UCSD-AML1 (cell line): ENCODE results near the gene GAGE12H.
"Not testable (repeated sequence)": the region's sequence is repeated elsewhere in the genome, so short reads cannot be mapped to it uniquely, and the experiment has no call there.

Experiments
- DNase-seq: peaks from one replicate; lab custom pipeline; 2025; ENCODE audit not compliant: unreplicated experiment; lab: John Stamatoyannopoulos, UW

GAGE12H gene, protein sequence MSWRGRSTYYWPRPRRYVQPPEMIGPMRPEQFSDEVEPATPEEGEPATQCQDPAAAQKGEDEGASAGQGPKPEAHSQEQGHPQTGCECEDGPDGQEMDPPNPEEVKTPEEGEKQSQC

DNA sequence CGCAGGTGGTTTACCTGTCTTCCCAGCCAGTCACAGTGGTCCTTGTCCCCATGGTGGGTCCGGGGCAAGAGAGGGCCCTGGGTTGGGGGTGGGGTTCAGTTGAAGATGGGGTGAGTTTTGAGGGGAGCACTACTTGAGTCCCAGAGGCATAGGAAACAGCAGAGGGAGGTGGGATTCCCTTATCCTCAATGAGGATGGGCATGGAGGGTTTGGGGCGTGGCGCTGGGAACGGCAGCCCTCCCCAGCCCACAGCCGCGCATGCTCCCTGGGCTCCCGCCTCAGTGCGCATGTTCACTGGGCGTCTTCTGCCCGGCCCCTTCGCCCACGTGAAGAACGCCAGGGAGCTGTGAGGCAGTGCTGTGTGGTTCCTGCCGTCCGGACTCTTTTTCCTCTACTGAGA lies at the start of gene GAGE12H:
TSS of gene GAGE12H (plus strand) at position 301 of the 400 bp plus-strand sequence. CDS start 1,155 bp downstream, outside the sequence.
- DNase-seq = not testable (repeated sequence)

DNA sequence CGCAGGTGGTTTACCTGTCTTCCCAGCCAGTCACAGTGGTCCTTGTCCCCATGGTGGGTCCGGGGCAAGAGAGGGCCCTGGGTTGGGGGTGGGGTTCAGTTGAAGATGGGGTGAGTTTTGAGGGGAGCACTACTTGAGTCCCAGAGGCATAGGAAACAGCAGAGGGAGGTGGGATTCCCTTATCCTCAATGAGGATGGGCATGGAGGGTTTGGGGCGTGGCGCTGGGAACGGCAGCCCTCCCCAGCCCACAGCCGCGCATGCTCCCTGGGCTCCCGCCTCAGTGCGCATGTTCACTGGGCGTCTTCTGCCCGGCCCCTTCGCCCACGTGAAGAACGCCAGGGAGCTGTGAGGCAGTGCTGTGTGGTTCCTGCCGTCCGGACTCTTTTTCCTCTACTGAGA lies 47.9 kb upstream of the GAGE12H start, which contains the start of gene GAGE12C:
TSS of gene GAGE12C (plus strand) at position 301 of the 400 bp plus-strand sequence. CDS start 1,155 bp downstream, outside the sequence.
- DNase-seq = not testable (repeated sequence)

DNA sequence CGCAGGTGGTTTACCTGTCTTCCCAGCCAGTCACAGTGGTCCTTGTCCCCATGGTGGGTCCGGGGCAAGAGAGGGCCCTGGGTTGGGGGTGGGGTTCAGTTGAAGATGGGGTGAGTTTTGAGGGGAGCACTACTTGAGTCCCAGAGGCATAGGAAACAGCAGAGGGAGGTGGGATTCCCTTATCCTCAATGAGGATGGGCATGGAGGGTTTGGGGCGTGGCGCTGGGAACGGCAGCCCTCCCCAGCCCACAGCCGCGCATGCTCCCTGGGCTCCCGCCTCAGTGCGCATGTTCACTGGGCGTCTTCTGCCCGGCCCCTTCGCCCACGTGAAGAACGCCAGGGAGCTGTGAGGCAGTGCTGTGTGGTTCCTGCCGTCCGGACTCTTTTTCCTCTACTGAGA lies 38.3 kb upstream of the GAGE12H start, which contains the start of gene GAGE12D:
TSS of gene GAGE12D (plus strand) at position 301 of the 400 bp plus-strand sequence. CDS start 1,155 bp downstream, outside the sequence.
- DNase-seq = not testable (repeated sequence)

DNA sequence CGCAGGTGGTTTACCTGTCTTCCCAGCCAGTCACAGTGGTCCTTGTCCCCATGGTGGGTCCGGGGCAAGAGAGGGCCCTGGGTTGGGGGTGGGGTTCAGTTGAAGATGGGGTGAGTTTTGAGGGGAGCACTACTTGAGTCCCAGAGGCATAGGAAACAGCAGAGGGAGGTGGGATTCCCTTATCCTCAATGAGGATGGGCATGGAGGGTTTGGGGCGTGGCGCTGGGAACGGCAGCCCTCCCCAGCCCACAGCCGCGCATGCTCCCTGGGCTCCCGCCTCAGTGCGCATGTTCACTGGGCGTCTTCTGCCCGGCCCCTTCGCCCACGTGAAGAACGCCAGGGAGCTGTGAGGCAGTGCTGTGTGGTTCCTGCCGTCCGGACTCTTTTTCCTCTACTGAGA lies 28.8 kb upstream of the GAGE12H start, which contains the start of gene GAGE12E:
TSS of gene GAGE12E (plus strand) at position 301 of the 400 bp plus-strand sequence. CDS start 1,155 bp downstream, outside the sequence.
- not testable (repeated sequence) for DNase-seq

DNA sequence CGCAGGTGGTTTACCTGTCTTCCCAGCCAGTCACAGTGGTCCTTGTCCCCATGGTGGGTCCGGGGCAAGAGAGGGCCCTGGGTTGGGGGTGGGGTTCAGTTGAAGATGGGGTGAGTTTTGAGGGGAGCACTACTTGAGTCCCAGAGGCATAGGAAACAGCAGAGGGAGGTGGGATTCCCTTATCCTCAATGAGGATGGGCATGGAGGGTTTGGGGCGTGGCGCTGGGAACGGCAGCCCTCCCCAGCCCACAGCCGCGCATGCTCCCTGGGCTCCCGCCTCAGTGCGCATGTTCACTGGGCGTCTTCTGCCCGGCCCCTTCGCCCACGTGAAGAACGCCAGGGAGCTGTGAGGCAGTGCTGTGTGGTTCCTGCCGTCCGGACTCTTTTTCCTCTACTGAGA lies 19.2 kb upstream of the GAGE12H start, which contains the start of gene GAGE12F:
TSS of gene GAGE12F (plus strand) at position 301 of the 400 bp plus-strand sequence. CDS start 1,155 bp downstream, outside the sequence.
- not testable (repeated sequence) for DNase-seq

DNA sequence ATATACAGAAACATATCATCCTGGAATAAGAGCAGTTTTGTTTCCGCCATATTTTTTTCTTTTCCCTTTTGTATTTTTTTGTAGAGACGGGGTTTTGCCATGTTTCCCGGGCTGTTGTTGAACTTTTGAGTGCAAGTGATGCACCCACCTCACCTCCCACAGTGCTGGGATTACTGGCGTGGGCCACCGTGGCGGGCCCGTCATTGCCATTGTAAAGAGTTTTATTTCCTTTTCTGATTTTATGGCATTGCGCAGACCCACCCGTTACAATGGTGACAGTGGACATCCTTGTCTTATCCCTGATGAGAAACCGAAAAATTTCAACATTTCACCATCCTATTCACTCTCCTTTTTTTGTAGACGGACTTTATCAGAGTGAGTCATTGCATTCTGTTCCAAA lies 11.0 kb upstream of the GAGE12H start:
- DNase-seq = not testable (repeated sequence)

DNA sequence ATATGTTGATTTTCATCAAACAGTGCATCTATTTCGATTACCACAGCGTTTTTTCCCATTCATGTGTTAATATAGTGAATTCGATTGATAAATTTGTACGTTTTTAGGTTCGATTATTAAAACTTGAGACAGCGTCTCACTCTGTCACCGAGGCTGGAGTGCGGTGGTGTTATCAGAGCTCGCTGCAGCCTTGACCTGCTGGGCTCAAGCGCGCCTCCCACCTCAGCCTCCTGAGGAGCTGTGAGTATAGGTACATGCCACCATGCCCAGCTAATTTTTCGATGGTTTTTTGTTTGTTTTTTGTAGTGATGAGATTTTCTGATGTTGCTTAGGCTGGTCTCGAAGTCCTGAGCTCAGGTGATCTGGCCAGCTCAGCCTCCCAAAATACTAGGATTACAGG lies 10.6 kb upstream of the GAGE12H start:
- DNase-seq = not testable (repeated sequence)

DNA sequence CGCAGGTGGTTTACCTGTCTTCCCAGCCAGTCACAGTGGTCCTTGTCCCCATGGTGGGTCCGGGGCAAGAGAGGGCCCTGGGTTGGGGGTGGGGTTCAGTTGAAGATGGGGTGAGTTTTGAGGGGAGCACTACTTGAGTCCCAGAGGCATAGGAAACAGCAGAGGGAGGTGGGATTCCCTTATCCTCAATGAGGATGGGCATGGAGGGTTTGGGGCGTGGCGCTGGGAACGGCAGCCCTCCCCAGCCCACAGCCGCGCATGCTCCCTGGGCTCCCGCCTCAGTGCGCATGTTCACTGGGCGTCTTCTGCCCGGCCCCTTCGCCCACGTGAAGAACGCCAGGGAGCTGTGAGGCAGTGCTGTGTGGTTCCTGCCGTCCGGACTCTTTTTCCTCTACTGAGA lies 9.6 kb upstream of the GAGE12H start, which contains the start of gene GAGE12G:
TSS of gene GAGE12G (plus strand) at position 301 of the 400 bp plus-strand sequence. CDS start 1,155 bp downstream, outside the sequence.
- not testable (repeated sequence) for DNase-seq

DNA sequence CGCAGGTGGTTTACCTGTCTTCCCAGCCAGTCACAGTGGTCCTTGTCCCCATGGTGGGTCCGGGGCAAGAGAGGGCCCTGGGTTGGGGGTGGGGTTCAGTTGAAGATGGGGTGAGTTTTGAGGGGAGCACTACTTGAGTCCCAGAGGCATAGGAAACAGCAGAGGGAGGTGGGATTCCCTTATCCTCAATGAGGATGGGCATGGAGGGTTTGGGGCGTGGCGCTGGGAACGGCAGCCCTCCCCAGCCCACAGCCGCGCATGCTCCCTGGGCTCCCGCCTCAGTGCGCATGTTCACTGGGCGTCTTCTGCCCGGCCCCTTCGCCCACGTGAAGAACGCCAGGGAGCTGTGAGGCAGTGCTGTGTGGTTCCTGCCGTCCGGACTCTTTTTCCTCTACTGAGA lies 9.4 kb downstream of the GAGE12H start, which contains the start of gene GAGE2A:
TSS of gene GAGE2A (plus strand) at position 301 of the 400 bp plus-strand sequence. CDS start 1,155 bp downstream, outside the sequence.
- not testable (repeated sequence) for DNase-seq

DNA sequence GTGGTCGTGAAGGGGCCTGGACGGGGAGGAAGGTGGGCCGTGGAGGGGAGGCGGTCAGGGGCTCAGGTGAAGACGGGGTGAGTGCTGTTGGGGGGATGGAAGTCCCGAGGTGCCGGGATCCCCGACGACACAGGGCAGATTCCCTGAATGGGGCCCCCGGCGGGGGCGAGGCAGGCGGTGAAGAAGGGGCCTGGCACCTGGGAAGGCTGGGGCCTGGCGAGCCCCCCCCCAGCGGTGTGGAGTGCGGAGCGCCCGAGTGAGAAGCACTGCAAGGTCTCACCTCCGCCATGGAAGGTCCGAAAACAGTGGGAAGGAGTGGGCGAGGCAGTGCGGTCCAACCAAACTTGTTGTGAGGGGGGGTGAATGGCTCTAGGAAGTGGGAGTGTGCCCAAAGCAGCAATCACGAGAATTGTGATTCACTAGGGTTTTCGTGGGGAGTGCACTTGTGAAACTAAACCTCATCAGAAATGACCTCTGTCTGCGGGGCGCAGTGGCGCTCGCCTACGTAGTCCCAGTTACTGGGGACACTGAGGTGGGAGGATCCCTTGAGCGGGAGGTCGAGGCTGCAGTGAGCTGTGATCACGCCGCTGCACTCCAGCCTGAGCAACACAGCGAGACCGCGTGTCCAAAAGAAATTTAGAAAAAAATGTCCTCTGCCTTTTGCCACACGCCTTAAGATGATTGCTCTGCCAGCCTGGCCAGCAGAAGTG lies 10.2 kb downstream of the GAGE12H start:
- not testable (repeated sequence) for DNase-seq

DNA sequence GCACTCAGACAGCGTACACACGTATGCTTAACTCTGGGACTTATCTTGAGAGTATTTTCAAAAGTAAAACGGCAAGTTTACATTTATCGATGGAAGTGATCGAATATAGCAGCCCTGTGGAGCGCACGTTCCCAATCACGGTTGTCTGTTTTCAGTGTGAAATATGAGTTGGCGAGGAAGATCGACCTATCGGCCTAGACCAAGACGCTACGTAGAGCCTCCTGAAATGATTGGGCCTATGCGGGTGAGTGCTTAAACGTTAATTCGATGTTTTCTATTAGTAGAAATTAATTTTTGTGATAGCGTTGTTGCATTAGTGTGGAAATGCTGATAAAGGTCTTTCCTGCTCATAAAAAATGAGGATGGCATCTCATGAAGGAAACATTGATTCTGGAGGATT lies 10.7 kb downstream of the GAGE12H start:
- DNase-seq = not testable (repeated sequence)

DNA sequence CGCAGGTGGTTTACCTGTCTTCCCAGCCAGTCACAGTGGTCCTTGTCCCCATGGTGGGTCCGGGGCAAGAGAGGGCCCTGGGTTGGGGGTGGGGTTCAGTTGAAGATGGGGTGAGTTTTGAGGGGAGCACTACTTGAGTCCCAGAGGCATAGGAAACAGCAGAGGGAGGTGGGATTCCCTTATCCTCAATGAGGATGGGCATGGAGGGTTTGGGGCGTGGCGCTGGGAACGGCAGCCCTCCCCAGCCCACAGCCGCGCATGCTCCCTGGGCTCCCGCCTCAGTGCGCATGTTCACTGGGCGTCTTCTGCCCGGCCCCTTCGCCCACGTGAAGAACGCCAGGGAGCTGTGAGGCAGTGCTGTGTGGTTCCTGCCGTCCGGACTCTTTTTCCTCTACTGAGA lies 19.0 kb downstream of the GAGE12H start, which contains the start of gene GAGE1:
TSS of gene GAGE1 (plus strand) at position 301 of the 400 bp plus-strand sequence. CDS start 1,155 bp downstream, outside the sequence.
- not testable (repeated sequence) for DNase-seq

DNA sequence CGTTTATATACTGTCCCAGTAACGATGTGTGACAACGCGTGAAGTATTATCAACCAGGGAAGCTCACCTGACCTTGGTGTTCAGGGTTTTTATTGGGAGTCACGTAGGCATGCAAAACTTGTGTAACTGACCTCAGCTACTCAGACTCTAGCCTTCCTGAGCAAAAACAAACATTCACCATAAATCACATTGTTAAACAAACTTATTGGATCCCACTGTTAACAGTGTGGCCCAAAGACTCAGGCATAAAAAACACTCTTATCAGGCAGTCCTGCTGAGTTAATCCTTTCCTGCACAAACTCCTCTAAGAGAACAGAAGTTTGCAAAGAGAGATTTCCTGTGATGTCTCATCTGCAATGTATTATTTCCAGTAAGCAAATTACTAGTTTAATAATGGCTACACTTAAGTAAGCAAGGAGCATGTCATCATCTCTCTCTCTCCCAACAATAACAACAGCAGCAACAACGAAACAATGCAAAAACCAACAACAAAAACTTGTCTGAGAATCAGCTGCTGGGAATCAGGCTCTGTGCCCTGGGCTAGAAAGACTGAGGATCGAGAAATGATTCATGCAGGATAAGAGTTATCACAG lies 31.1 kb downstream of the GAGE12H start:
- DNase-seq = no peak

DNA sequence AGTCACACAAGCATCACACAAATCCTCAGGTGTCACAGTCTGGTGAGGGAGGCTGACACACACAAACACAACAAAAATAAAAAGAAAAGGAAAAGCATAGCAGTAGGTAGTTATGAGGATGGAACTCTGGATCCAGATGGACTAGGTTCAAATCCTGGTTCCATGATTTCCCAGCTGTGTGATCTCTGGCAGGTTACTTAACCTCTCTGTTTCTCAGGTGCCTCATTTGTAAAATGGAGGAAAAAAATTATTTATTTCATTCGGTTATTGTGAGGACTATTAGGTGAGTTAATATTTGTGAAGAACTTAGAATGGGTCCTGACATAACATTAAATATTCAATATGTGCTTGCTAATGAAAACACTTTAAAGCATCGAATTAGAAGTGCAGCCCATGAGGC lies 38.8 kb downstream of the GAGE12H start:
- DNase-seq = no peak

DNA sequence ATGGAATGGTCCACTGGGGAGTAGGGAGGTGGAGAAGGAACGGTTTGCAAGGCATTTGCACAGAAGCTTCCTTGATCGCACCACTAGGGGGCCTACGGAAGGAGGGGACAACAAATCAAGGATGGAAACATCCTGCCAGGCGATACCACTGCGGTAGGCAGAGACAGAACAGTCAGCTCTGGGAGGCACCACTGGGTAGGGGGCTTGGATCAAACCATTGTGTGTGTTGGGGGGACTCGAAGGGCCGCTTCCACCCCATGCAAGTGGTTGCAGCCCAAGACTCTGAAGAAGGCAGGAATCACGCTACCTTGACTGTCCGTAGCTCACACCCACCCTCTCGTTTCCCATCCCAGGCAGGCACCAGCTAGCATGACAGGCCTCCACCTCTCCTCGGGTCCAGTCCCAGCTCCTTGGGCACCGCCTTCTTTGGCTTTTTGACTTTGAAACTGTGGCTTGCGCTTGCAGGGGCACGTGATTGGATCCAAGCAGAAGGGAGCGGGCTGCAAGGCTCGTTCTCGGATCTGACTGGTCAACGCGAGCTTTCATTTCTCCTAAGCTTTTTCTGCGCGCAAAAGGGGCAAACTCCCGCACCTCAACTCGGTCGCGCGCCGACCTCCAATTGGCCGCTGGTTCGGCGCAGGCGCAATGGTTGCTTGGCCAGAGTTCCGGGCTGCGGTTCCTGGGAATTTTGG lies 47.5 kb downstream of the GAGE12H start:
- DNase-seq = peak; percentile 14
